K562 (cell line): ENCODE results near the gene DAPL1. TPM values are rescaled to one million over a fixed set of nuclear protein-coding genes. Genes with fewer than 3 reads are reported as not detected.

Source experiments
- ATAC-seq: fragments of 200-7000 bp; cut with Tn5 transposase; 3 replicates; pipeline ENCODE4 v1.9.1; 2020; ENCODE audit warnings: moderate library complexity
- BruUV-seq: library from RNA; stranded (reverse); fragments of 400-500 nt; replicated peaks from 2 replicates; lab custom pipeline; 2021; lab: Mats Ljungman, UMichigan
- CTCF ChIA-PET: fragments of 300-600 bp; formaldehyde crosslinking; extraction: SDS; loops from one replicate; lab custom pipeline; 2021; ENCODE audit warnings: low intra/inter-chr PET ratio; lab: Yijun Ruan, JAX
- POLR2A ChIA-PET: fragments of 300-600, 350-650 bp; sonication (Branson Sonifier 250); formaldehyde crosslinking; extraction: SDS; loops from one replicate; lab custom pipeline; 2021; ENCODE audit warnings: antibody characterized with exemption, inconsistent platforms; lab: Yijun Ruan, JAX
- DNase-seq, 4 experiments: peaks; one replicate each; pipeline versions ENCODE4 v3.0.0 to v3.0.0-alpha.2; 2011 to 2018; ENCODE audit warnings: low spot score in 3 of 4, mixed read lengths in 3 of 4; ENCODE audit errors: extremely low read depth in 1 of 4
- FAIRE-seq: peaks from 2 replicates; lab custom pipeline; 2011; peaks lifted over from hg19 to GRCh38; lab: Jason Lieb, UNC
- H2AFZ ChIP-seq: 2 replicates; pipeline ENCODE4 v1.6.0; 2011; ENCODE audit warnings: low read depth, low read length, control low read depth, inconsistent platforms
- H3K27ac ChIP-seq: fragments of 200-600 bp; 3 replicates; pipeline ENCODE4 v1.8.0; 2011; ENCODE audit warnings: low read depth, mild to moderate bottlenecking, control low read depth, inconsistent platforms, low read length, moderate library complexity, mixed read lengths; ENCODE audit errors: extremely low read depth
- H3K27me3 ChIP-seq, 2 experiments: fragments of 300-600 bp in 1 of 2; 2 replicates in 1 of 2; 3 replicates in 1 of 2; pipeline versions ENCODE4 v1.6.0 to v1.8.0; 2011; ENCODE audit warnings: inconsistent platforms in 2 of 2, low read length in 2 of 2, mild to moderate bottlenecking in 1 of 2, mixed read lengths in 1 of 2, moderate library complexity in 1 of 2; ENCODE audit not compliant: control insufficient read depth in 2 of 2, insufficient read depth in 2 of 2
- H3K36me3 ChIP-seq: fragments of 300-600 bp; 3 replicates; pipeline ENCODE4 v1.8.0; 2011; ENCODE audit warnings: mild to moderate bottlenecking, low read length, inconsistent platforms; ENCODE audit not compliant: control insufficient read depth, insufficient read depth
- H3K4me1 ChIP-seq, 2 experiments: fragments of 200-600 bp in 1 of 2; replicated peaks in 1 of 2; 2 replicates in 1 of 2; 3 replicates in 1 of 2; pipeline versions ENCODE4 v1.5.1 to v1.8.0; 2011; ENCODE audit warnings: inconsistent platforms in 2 of 2, low read length in 2 of 2, mild to moderate bottlenecking in 1 of 2, mixed read lengths in 1 of 2, moderate library complexity in 1 of 2; ENCODE audit not compliant: control insufficient read depth in 2 of 2, insufficient read depth in 2 of 2
- H3K4me2 ChIP-seq: 2 replicates; pipeline ENCODE4 v1.6.1; 2011; ENCODE audit warnings: low read length, control low read depth, inconsistent platforms, mixed read lengths; ENCODE audit not compliant: insufficient read depth
- H3K4me3 ChIP-seq: fragments of 200-600 bp; sonication (generic), shearing (Covaris generic); 2 replicates; pipeline ENCODE4 v1.5.1; 2016; ENCODE audit warnings: control low read depth, inconsistent platforms
- H3K79me2 ChIP-seq: fragments of 200-600 bp; 3 replicates; pipeline ENCODE4 v1.8.0; 2011; ENCODE audit warnings: low read length, inconsistent platforms; ENCODE audit not compliant: control insufficient read depth, insufficient read depth
- H3K9ac ChIP-seq, 2 experiments: 2 replicates each; pipeline versions ENCODE4 v1.6.0 to v1.6.1; 2011; ENCODE audit warnings: low read depth in 2 of 2, low read length in 2 of 2, control low read depth in 1 of 2, inconsistent platforms in 1 of 2, mild to moderate bottlenecking in 1 of 2, mixed read lengths in 1 of 2; ENCODE audit not compliant: insufficient read depth in 1 of 2
- H3K9me1 ChIP-seq: one replicate; pipeline ENCODE4 v1.6.0; 2011; ENCODE audit warnings: inconsistent platforms, mild to moderate bottlenecking, low read length, moderate library complexity; ENCODE audit not compliant: control insufficient read depth, insufficient read depth
- H3K9me3 ChIP-seq: replicated peaks from 2 replicates; pipeline ENCODE4 v1.5.1; 2011; ENCODE audit warnings: low read depth, low read length, inconsistent platforms; ENCODE audit not compliant: control insufficient read depth, insufficient read depth
- H4K20me1 ChIP-seq: replicated peaks from 2 replicates; pipeline ENCODE4 v1.6.1; 2011; ENCODE audit warnings: low read length, inconsistent platforms, mixed read lengths; ENCODE audit not compliant: control insufficient read depth, insufficient read depth
- CBX8 ChIP-seq: fragments of 200-600 bp; sonication (generic); IDR thresholded peaks from 2 replicates; pipeline ENCODE4 v1.6.1; 2012; ENCODE audit warnings: borderline replicate concordance, mixed run types, low read depth, mild to moderate bottlenecking, moderate library complexity, mixed read lengths, low read length, control low read depth, inconsistent platforms; ENCODE audit not compliant: poor library complexity, severe bottlenecking; ENCODE audit errors: extremely low read depth
- DIDO1 ChIP-seq: fragments of 450-650 bp; IDR thresholded peaks from 2 replicates; pipeline ENCODE4 v1.6.1; 2016; ENCODE audit warnings: low read depth, missing biosample characterization, missing genetic modification characterization
- DPF2 ChIP-seq: fragments of 450-650 bp; IDR thresholded peaks from 2 replicates; pipeline ENCODE4 v1.6.1; 2016
- ELF4 ChIP-seq: fragments of 450-650 bp; formaldehyde crosslinking; IDR thresholded peaks from 2 replicates; pipeline ENCODE4 v1.4.0; 2022; ENCODE audit warnings: missing genetic modification characterization
- JUNB ChIP-seq: fragments of 450-650 bp; formaldehyde crosslinking; conservative IDR thresholded peaks from 2 replicates; pipeline ENCODE4 v1.4.0; 2020; ENCODE audit warnings: mild to moderate bottlenecking
- POLR2H ChIP-seq: IDR thresholded peaks from 2 replicates; pipeline ENCODE4 v1.6.1; 2016; ENCODE audit warnings: missing genetic modification characterization, low read depth, mild to moderate bottlenecking, control low read depth, missing compliant biosample characterization, moderate library complexity
- WGBS: fragments of 100-300 bp; shearing (Covaris generic); methylation state at CpG from one replicate; pipeline ENCODE4 v1.1.6; 2016; ENCODE audit warnings: low coverage, mixed read lengths; ENCODE audit not compliant: insufficient coverage; ENCODE audit errors: missing lambda C conversion rate; 5-methylcytosine and 5-hydroxymethylcytosine counted together
- in situ Hi-C: fragments of 300-500 bp; cut with MboI; formaldehyde crosslinking; loops from 4 replicates; pipeline ENCODE4 v1.15.0; 2018; ENCODE audit warnings: inconsistent platforms, mixed read lengths
- intact Hi-C: fragments of 100-400 bp; cut with micrococcal nuclease; formaldehyde crosslinking; loops from 2 replicates; pipeline ENCODE4 v1.14.2; 2022
- polyA plus RNA-seq, 8 experiments: library from polyadenylated mRNA; depleted of rRNA in 4 of 8; stranded (reverse) in 5 of 8; unstranded in 3 of 8; fragments of >200 nt; fragmentation: Nextera tagmentation in 2 of 8; fragmentation: Illumina TruSeq in 1 of 8; extraction: Ambion mirVana in 2 of 8; extraction: Trizol in 1 of 8; gene quantifications; 2 replicates each; pipeline versions ENCODE4 v1.2.1 to v1.2.3, GENCODE V29; 2011 to 2014; ENCODE audit warnings: inconsistent platforms in 1 of 8, missing spikeins in 1 of 8
- total RNA-seq, 7 experiments: library from RNA; depleted of rRNA in 6 of 7; stranded (reverse); fragments of >200 nt in 6 of 7; fragmentation: Illumina TruSeq in 2 of 7; extraction: Trizol in 2 of 7; gene quantifications; 2 replicates each; pipeline versions ENCODE4 v1.2.1 to v1.2.3, GENCODE V29; 2011 to 2021; ENCODE audit warnings: low replicate concordance in 1 of 7
- TF ChIP-seq, protein P1 (sequence below): fragments of 450-650 bp; formaldehyde crosslinking; IDR thresholded peaks from 2 replicates; pipeline ENCODE4 v1.4.0; 2020; ENCODE audit warnings: mild to moderate bottlenecking, moderate library complexity

The DAPL1 gene
- total and polyA plus RNA-seq, 9 of the 15 experiments (the other 6 are each of a cell fraction or from before 2014, with no cell fraction given), result not detected

DNA sequence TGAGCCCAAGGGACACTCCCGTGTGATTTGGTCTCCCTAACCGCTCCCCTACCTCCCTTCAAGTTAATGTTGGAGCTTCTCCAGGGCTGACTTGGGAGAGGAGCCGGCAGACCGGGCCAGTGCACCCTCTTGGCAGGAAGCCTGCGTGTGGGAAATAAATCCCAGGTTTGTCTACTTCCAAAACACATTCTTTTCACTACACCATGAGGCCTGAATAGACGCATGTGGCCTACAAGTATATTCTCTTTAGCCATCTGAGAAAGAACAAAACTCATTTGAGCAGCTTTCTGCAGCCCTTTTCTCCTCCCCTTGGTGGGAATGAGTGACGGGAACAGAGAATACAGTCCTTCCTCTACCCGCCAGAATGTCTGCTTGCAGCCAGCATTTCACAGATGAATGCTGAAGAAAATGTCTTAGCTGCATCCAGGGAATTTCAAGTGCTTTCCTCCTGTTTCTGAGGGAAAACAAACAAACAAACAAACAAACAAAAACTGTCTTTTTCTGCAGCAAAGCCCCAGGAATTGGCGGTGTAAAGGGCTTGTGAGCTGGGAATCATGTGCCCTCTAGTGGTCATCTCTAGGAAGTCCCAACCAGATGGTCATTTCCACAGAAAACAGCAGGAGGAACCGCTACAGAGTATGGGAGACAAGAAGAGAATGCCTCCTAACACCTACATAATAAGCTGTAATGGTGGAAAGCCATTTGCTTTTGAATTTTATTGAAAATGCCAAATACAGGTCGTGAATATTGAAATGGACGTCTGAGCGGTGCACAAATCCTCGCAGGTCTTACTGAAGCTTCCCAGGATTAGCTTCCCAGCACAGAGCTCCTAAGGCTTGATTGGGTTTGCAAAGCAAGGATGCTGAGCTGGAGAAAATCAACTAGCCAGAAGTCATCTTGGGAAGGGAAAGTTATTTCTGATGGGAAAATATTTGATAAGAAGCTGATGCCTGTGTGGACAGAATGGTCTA, 41.2 kb upstream of the DAPL1 start (continued):
- TF ChIP-seq, protein P1, sequence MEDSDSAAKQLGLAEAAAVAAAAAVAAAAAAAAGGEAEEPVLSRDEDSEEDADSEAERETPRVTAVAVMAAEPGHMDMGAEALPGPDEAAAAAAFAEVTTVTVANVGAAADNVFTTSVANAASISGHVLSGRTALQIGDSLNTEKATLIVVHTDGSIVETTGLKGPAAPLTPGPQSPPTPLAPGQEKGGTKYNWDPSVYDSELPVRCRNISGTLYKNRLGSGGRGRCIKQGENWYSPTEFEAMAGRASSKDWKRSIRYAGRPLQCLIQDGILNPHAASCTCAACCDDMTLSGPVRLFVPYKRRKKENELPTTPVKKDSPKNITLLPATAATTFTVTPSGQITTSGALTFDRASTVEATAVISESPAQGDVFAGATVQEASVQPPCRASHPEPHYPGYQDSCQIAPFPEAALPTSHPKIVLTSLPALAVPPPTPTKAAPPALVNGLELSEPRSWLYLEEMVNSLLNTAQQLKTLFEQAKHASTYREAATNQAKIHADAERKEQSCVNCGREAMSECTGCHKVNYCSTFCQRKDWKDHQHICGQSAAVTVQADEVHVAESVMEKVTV (CRISPR knock-in tag), result peak; percentile 67
- no peak for TF ChIP-seq DPF2
- TF ChIP-seq POLR2H (tag), result no peak
- no peak for TF ChIP-seq ELF4
- 0 out of 2 replicates have a peak, but pooled peaks have one; percentile 6 for TF ChIP-seq DIDO1 (tag)

DNA sequence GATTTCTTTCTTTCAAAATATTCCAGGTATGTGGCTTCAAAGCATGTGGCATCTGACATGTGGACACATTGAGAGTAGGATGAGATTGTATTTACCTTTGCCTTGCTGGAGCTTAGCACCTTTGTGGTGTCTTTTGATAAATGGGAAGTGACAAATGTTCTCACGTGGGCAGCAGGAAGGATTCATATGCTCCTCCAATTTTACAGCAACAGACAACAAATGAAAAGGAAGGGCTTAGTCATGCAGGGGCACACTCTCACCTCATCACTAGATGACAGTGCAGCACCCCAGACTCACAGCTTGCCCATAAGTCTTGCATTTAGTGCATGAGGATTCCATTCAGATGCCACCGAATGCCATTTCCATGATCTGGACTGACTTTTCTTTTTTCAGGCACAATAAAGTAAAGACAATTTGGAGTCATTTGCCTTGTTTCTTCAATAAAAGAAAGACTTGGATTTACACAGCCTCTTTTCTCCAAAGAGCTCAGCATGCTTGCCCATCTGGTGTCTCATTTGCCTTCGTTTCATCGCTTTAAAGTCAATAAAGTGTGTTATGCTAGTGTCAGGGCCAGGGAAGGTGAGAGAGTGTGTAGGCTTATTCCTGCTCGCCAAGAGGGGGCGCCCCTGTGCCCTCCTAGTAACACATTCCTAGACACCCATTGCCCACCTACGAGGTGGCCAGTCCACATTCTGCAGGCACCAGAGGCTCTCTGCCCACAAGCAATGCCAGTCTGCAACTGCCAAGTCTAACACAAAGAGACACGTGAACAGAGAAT, 39.6 kb upstream of the DAPL1 start:
- POLR2A ChIA-PET, result no interaction called here
- FAIRE-seq, result no peak
- TF ChIP-seq JUNB (CRISPR knock-in tag), result no peak
- TF ChIP-seq CBX8, result no peak

More for the DNA sequence above, 39.6 kb upstream of the DAPL1 start:
- Histone ChIP-seq H3K27me3 (peaks cover 14 to 26% of the 10 kb centered on the region in 2 experiments; a peak in 4 of 5 replicates), H3K36me3 (no peaks in the 10 kb centered on the region), H3K4me2 (no peak overlapping the region), H3K79me2 (no peaks in the 10 kb centered on the region), H4K20me1 (no peaks in the 10 kb centered on the region), H2AFZ (no peak overlapping the region), H3K9me1 (no peaks in the 10 kb centered on the region), H3K4me1 (no peaks in the 10 kb centered on the region), H3K27ac (no peak overlapping the region), H3K4me3 (no peak overlapping the region), H3K9me3 (no peaks in the 10 kb centered on the region), H3K9ac (no peak overlapping the region)
- WGBS, result 0% methylated on average over 8 of the region's 8 CpGs
- no TSS peak for BruUV-seq
- CTCF ChIA-PET, result interaction anchor here (1.1 kb wide), 1 partner anchor 1245 kb away, joined by 3 read pairs; no protein-coding TSS in a partner anchor
- ATAC-seq, result peak; percentile 76
- intact Hi-C loops (loop anchor here (2.0 kb wide), 1 partner anchor 721 kb away; no protein-coding TSS in a partner anchor), in situ Hi-C loops (no loop called here)
- peak in 3 of 4 experiments; percentile 24 to 40 (median 25) for DNase-seq
